ENCODE measurements around the gene SLC25A29. TPM values are rescaled to one million over a fixed set of nuclear protein-coding genes. Genes with fewer than 3 reads are reported as not detected.

SLC25A29 gene
- total and polyA plus RNA-seq, 12 donors, result 9.0 to 277 (median 88.4) TPM

- 88 to 92% (median 90%) methylated on average over 9 to 15 of the region's 15 CpGs for WGBS, 4 donors
Observed at GRCh38 chr14:100322138-100322957, 16.1 kb upstream of the SLC25A29 start.

GRCh38 chr14:100321473-100322137 is 15.4 kb upstream of the SLC25A29 start:
- intact Hi-C loops (cut with DNase I), result no loop called here
- H3K27me3 ChIP-seq, result no peaks in the 10 kb centered on the region

More at GRCh38 chr14:100322138-100322957, 16.1 kb upstream of the SLC25A29 start:
- H3K4me3 ChIP-seq, result no peak overlapping the region
- no peaks in the 10 kb centered on the region for H3K9me3 ChIP-seq (replicated peaks in 1 of 3)
- no peak overlapping the region for H3K27ac ChIP-seq
- H3K4me1 ChIP-seq (replicated peaks in 1 of 2), result peaks cover 5 to 14% of the 10 kb centered on the region in 2 donors
- intact Hi-C loops (cut with DNase I), result no loop called here
- H3K27me3 ChIP-seq, result no peaks in the 10 kb centered on the region
- DNase-seq, result no peak
- TF ChIP-seq CTCF (IDR thresholded peaks at IDR 0.05) (no peak), POLR2A (IDR thresholded peaks at IDR 0.05) (no peak)
- H3K36me3 ChIP-seq (replicated peaks in 1 of 2), result no peaks in the 10 kb centered on the region

GRCh38 chr14:100320157-100320856 is 14.1 kb upstream of the SLC25A29 start:
- no peak overlapping the region for H3K4me3 ChIP-seq
- H3K4me1 ChIP-seq (replicated peaks in 1 of 2), result peaks cover 6 to 14% of the 10 kb centered on the region in 2 donors
- WGBS, 4 donors, result 90 to 93% (median 92%) methylated on average over 12 of the region's 12 CpGs
- no peaks in the 10 kb centered on the region for H3K9me3 ChIP-seq (replicated peaks in 1 of 3)
- intact Hi-C loops (cut with DNase I), result no loop called here
- DNase-seq, result no peak
- no peak overlapping the region for H3K27ac ChIP-seq
- no peaks in the 10 kb centered on the region for H3K36me3 ChIP-seq (replicated peaks in 1 of 2)
- no peak for TF ChIP-seq POLR2A (IDR thresholded peaks at IDR 0.05)
- TF ChIP-seq CTCF (IDR thresholded peaks at IDR 0.05), result no peak
- no peaks in the 10 kb centered on the region for H3K27me3 ChIP-seq

More at GRCh38 chr14:100321473-100322137, 15.4 kb upstream of the SLC25A29 start:
- Histone ChIP-seq H3K27ac (no peak overlapping the region), H3K4me3 (no peak overlapping the region), H3K36me3 (replicated peaks in 1 of 2) (no peaks in the 10 kb centered on the region), H3K4me1 (replicated peaks in 1 of 2) (peaks cover 6 to 14% of the 10 kb centered on the region in 2 donors), H3K9me3 (replicated peaks in 1 of 3) (no peaks in the 10 kb centered on the region)
- 51 to 70% (median 58%) methylated on average over 4 to 9 of the region's 9 CpGs for WGBS, 4 donors
- TF ChIP-seq POLR2A (IDR thresholded peaks at IDR 0.05) (no peak), CTCF (IDR thresholded peaks at IDR 0.05) (no peak)
- DNase-seq, result peak in 5 of 7 donors; percentile 39 to 76 (median 51)

All from adrenal gland (tissue), 12 donors.